Fibroblast of pulmonary artery (primary cell): ENCODE results near the gene RPS6KA5.

Experiments used
- DNase-seq: peaks from one replicate; pipeline ENCODE4 v3.0.0-alpha.2; 2010; ENCODE audit warnings: low read depth
- H3K4me3 ChIP-seq: replicated peaks from 2 replicates; pipeline ENCODE4 v1.5.1; 2011; ENCODE audit warnings: low read depth, mild to moderate bottlenecking, control low read depth, low read length, moderate library complexity
- TF ChIP-seq, protein P1 (sequence below): IDR thresholded peaks from 2 replicates; pipeline ENCODE4 v1.5.1; 2011; ENCODE audit warnings: mild to moderate bottlenecking, control low read depth, low read length, inconsistent platforms; ENCODE audit errors: missing control alignments

Gene RPS6KA5

DNA sequence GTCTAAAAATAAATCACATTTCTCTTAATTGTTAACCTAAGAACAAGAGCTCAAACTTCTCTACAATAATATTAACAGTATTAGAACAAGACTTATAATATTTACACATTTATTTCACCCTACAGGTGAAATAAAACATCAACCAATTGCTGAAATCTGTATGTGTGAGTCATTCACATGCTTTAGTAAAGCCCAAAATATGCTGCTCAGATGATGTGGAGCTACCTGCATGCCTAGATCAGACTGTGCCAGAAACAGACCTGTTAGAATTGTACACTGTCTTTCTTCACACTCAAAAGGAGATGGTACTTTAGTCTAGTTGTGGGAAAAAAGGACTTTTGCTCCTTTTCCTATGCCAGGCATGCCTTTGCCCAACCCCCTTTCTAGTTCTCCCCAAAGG is 54.7 kb downstream of the RPS6KA5 start:
- DNase-seq, result no peak
- TF ChIP-seq, protein P1, sequence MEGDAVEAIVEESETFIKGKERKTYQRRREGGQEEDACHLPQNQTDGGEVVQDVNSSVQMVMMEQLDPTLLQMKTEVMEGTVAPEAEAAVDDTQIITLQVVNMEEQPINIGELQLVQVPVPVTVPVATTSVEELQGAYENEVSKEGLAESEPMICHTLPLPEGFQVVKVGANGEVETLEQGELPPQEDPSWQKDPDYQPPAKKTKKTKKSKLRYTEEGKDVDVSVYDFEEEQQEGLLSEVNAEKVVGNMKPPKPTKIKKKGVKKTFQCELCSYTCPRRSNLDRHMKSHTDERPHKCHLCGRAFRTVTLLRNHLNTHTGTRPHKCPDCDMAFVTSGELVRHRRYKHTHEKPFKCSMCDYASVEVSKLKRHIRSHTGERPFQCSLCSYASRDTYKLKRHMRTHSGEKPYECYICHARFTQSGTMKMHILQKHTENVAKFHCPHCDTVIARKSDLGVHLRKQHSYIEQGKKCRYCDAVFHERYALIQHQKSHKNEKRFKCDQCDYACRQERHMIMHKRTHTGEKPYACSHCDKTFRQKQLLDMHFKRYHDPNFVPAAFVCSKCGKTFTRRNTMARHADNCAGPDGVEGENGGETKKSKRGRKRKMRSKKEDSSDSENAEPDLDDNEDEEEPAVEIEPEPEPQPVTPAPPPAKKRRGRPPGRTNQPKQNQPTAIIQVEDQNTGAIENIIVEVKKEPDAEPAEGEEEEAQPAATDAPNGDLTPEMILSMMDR, result no peak
- no peak overlapping the region for H3K4me3 ChIP-seq

DNA sequence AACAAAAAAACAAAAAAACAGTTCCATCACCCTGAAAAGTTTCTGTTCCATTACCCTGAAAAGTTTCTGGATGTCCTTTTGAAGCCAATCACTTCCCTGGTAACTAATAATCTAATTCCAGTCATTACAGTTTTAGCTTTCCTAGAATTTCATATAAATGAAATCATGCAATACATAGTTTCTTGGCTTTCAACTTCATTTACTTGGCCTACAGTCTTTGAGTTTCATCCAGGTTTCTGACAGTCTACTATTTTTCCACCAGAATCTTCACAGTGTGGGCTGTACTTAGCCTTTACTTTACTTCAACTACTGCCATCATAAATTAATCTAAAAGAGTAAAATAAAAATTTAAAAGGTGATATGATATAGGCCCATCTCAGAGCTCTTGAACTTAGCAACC is 55.5 kb downstream of the RPS6KA5 start:
- TF ChIP-seq, protein P1, result no peak
- H3K4me3 ChIP-seq, result no peak overlapping the region
- DNase-seq, result no peak

DNA sequence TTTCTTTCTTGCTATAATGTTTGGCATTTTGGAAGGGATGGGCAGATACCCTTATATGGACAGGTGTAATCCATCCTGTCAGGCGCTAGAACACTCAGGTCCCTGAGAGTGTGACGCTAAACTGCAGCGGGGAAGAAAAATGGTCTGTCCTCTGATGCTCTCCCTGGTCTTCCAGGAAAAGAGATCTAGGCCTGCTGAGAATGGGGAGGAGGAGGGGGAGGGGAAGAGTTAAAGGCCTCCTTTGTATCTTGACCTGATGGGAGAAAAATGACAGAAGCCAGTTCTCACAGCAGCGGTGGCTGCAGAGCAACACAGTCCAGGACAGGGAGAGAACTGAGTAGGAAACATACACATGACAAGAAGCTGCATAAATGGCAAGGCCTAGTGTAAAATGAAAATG is 61.1 kb downstream of the RPS6KA5 start:
- TF ChIP-seq, protein P1, result no peak
- H3K4me3 ChIP-seq, result no peak overlapping the region
- DNase-seq, result no peak

DNA sequence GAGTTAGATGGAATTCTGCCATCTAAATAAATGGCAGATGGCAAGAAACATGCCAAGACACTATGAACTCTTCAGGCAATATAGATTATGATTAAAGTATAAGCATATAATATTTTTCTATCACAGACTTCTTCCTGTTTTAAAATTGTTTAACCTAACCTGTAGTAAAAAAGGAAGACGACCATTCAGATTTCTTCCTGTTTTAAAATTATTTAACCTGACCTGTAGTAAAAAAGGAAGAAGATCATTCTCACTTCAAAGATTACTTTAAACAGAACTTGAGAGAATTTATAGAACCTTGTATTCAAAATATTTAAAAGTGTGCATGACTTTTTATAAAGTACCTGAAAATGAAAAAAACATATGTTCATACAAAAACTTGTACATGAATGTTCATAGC is 63.5 kb downstream of the RPS6KA5 start:
- no peak for DNase-seq
- H3K4me3 ChIP-seq, result no peak overlapping the region
- TF ChIP-seq, protein P1, result no peak

DNA sequence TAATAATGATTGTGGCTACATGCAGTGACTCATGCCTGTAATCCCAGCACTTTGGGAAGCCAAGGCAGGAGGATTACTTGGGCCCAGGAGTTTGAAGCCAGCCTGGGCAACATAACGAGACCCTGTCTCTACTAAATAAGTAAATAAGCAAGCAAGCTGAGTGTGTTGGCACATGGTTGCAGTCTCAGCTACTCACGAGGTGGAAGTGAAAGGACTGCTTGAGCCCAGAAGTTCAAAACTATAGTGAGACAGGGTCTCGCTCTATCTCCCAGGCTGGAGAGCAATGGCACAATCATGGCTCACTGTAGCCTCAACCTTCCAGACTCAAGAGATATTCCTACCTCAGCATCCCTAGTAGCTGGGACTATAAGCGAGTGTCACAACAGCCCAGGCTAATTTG is 64.7 kb downstream of the RPS6KA5 start:
- TF ChIP-seq, protein P1, result no peak
- DNase-seq, result no peak
- H3K4me3 ChIP-seq, result no peak overlapping the region

DNA sequence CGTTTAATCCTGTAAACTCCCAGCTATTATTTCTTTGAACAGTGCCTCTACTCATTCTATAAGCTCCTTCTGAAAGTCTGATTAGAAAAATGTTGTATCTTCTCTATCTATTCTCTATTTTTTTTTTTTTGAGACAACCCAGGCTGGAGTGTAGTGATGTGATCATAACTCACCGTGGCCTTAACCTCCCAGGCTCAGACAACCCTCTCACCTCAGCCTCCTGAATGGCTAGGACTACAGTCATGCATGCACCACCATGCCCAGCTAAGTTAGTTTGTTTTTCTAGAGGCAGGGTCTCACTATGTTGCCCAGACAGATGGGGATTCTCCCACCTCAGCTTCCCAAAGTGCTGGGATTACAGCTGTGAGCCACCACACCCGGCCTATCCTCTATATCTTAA is 66.6 kb downstream of the RPS6KA5 start:
- TF ChIP-seq, protein P1, result no peak
- no peak for DNase-seq
- H3K4me3 ChIP-seq, result no peak overlapping the region

DNA sequence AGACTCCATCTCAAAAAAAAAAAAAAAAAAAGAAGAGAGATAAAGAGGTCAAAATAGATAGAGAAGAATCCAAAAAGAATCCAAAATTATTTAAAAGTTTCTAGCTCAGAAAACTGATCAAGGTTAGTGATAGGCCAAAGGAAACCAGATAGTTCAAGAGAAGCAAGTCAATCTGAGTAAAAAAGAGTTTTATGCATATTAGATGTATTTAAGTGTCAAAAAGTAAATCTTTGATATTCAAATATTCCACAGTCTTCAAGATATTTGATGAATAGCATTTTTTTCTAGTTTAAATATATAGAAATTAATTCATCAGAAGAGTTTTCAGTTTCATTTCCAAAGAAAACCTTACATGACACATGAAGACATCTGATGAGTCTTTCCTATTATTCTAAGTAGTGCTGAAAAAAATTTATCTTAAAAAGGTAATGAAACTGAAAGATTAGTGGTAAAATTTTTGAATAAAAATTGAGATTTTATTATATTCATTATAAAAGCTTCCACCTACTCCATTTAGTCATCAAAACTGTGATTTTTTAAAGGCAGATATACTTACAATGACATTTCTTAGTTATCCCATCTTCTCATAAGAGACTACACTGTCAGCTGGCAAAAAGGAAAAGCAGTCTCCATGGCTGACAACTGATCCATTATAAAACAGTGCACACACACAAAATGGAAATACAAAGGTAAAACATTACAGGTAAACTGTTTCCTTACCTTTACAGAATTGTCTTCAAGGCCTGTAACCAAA is 68.6 kb downstream of the RPS6KA5 start:
- no peak for DNase-seq
- TF ChIP-seq, protein P1, result no peak
- H3K4me3 ChIP-seq, result no peak overlapping the region
